CD14-positive monocyte (primary cell): ENCODE data around the gene SEC16A. TPM values are rescaled to one million over a fixed set of nuclear protein-coding genes. Genes with fewer than 3 reads are reported as not detected.

ENCODE experiments used
- DNase-seq, 3 donors: peaks; one replicate each; pipeline ENCODE4 v3.0.0-alpha.2; 2011 to 2022
- H2AFZ ChIP-seq: 2 replicates; pipeline ENCODE4 v1.6.0; 2012; ENCODE audit warnings: mild to moderate bottlenecking, low read depth, low read length, inconsistent platforms; ENCODE audit not compliant: insufficient read depth, poor library complexity, severe bottlenecking
- H3K27ac ChIP-seq, 2 donors: 1 replicate in 1 of 2; 2 replicates in 1 of 2; pipeline ENCODE4 v1.5.1; 2012 to 2013; ENCODE audit warnings: low read length in 2 of 2, control low read depth in 1 of 2, inconsistent platforms in 1 of 2, low read depth in 1 of 2, mild to moderate bottlenecking in 1 of 2
- H3K27me3 ChIP-seq, 2 donors: one replicate each; pipeline versions ENCODE4 v1.6.0 to v1.6.1; 2011 to 2013; ENCODE audit warnings: low read length in 2 of 2; ENCODE audit not compliant: control insufficient read depth in 2 of 2, insufficient read depth in 2 of 2
- H3K36me3 ChIP-seq, 2 donors: replicated peaks in 1 of 2; 1 replicate in 1 of 2; 2 replicates in 1 of 2; pipeline versions ENCODE4 v1.5.1 to v1.6.1; 2012 to 2013; ENCODE audit warnings: low read length in 2 of 2, control low read depth in 1 of 2, inconsistent platforms in 1 of 2, mild to moderate bottlenecking in 1 of 2; ENCODE audit not compliant: insufficient read depth in 2 of 2, control insufficient read depth in 1 of 2
- H3K4me1 ChIP-seq, 2 donors: 1 replicate in 1 of 2; 2 replicates in 1 of 2; pipeline versions ENCODE4 v1.5.1 to v1.6.1; 2012 to 2013; ENCODE audit warnings: low read length in 2 of 2, control low read depth in 1 of 2, inconsistent platforms in 1 of 2, mild to moderate bottlenecking in 1 of 2, moderate library complexity in 1 of 2; ENCODE audit not compliant: insufficient read depth in 2 of 2, control insufficient read depth in 1 of 2
- H3K4me2 ChIP-seq: replicated peaks from 2 replicates; pipeline ENCODE3; 2012; ENCODE audit warnings: low read length, moderate library complexity, mild to moderate bottlenecking; ENCODE audit not compliant: poor library complexity, severe bottlenecking; ENCODE audit errors: extremely low read depth
- H3K4me3 ChIP-seq, 3 experiments: fragments of 200-600 bp in 1 of 3; sonication (generic) in 1 of 3; replicated peaks in 1 of 3; 1 replicate in 2 of 3; 2 replicates in 1 of 3; pipeline ENCODE4 v1.5.1; 2011 to 2013; ENCODE audit warnings: low read length in 3 of 3, mild to moderate bottlenecking in 3 of 3, control low read depth in 2 of 3, low read depth in 2 of 3, inconsistent platforms in 1 of 3, moderate library complexity in 1 of 3
- H3K79me2 ChIP-seq: 2 replicates; pipeline ENCODE4 v1.6.0; 2012; ENCODE audit warnings: mild to moderate bottlenecking, control low read depth, inconsistent platforms, low read length, moderate library complexity; ENCODE audit not compliant: insufficient read depth
- H3K9ac ChIP-seq: 2 replicates; pipeline ENCODE4 v1.6.0; 2017; ENCODE audit warnings: low read length, mild to moderate bottlenecking; ENCODE audit not compliant: insufficient read depth, poor library complexity, severe bottlenecking
- H3K9me3 ChIP-seq, 2 donors: replicated peaks in 1 of 2; 1 replicate in 1 of 2; 2 replicates in 1 of 2; pipeline versions ENCODE4 v1.5.1 to v1.6.1; 2012 to 2013; ENCODE audit warnings: low read length in 2 of 2, control low read depth in 1 of 2; ENCODE audit not compliant: control insufficient read depth in 1 of 2, insufficient read depth in 1 of 2
- H4K20me1 ChIP-seq: 2 replicates; pipeline ENCODE4 v1.6.0; 2012; ENCODE audit warnings: mild to moderate bottlenecking, low read length, control low read depth, moderate library complexity; ENCODE audit not compliant: insufficient read depth
- H3K27ac Mint-ChIP-seq, 7 donors: one replicate each; pipeline ENCODE4 v1.8.0; 2020; ENCODE audit warnings: mild to moderate bottlenecking in 7 of 7, mixed read lengths in 7 of 7, moderate library complexity in 6 of 7, inconsistent platforms in 2 of 7
- H3K27me3 Mint-ChIP-seq, 3 donors: one replicate each; pipeline ENCODE4 v1.8.0; 2021 to 2022; ENCODE audit warnings: low read depth in 3 of 3, mild to moderate bottlenecking in 3 of 3, mixed read lengths in 3 of 3, moderate library complexity in 3 of 3, inconsistent platforms in 1 of 3
- H3K36me3 Mint-ChIP-seq, 2 donors: one replicate each; pipeline ENCODE4 v1.8.0; 2020; ENCODE audit warnings: mixed read lengths in 2 of 2, inconsistent platforms in 1 of 2, mild to moderate bottlenecking in 1 of 2
- H3K4me1 Mint-ChIP-seq: one replicate; pipeline ENCODE4 v1.8.0; 2020; ENCODE audit warnings: mild to moderate bottlenecking, mixed read lengths
- H3K4me3 Mint-ChIP-seq, 2 donors: one replicate each; pipeline ENCODE4 v1.8.0; 2020; ENCODE audit warnings: mild to moderate bottlenecking in 2 of 2, mixed read lengths in 2 of 2, moderate library complexity in 1 of 2
- H3K9me3 Mint-ChIP-seq, 7 donors: one replicate each; pipeline ENCODE4 v1.8.0; 2020 to 2022; ENCODE audit warnings: mixed read lengths in 7 of 7, mild to moderate bottlenecking in 6 of 7, moderate library complexity in 6 of 7, inconsistent platforms in 2 of 7
- WGBS: methylation state at CpG from one replicate; pipeline ENCODE4 v1.1.5; 2013; ENCODE audit warnings: missing lambda C conversion rate; ENCODE audit not compliant: insufficient coverage; 5-methylcytosine and 5-hydroxymethylcytosine counted together
- intact Hi-C, 2 donors: fragments of 100-400 bp; cut with micrococcal nuclease; formaldehyde crosslinking; loops; one replicate each; pipeline versions ENCODE4 v1.15.0 to v1.15.1; 2023
- polyA plus RNA-seq, 3 donors: library from polyadenylated mRNA; depleted of rRNA in 1 of 3; unstranded in 2 of 3; stranded (reverse) in 1 of 3; fragments of 300-500 nt in 2 of 3; fragments of >200 nt in 1 of 3; fragmentation: Illumina TruSeq in 2 of 3; gene quantifications; 1 replicate in 2 of 3; 2 replicates in 1 of 3; pipeline ENCODE4 v1.2.3, GENCODE V29; 2012 to 2021
- TF ChIP-seq, protein P1 (sequence below): fragments of 200-600 bp; IDR thresholded peaks from one replicate; pipeline ENCODE4 v1.8.0; 2022; ENCODE audit warnings: antibody characterized with exemption, mild to moderate bottlenecking

SEC16A gene
- polyA plus RNA-seq, 3 donors, result 11.1 to 36.8 (median 19.1) TPM

DNA sequence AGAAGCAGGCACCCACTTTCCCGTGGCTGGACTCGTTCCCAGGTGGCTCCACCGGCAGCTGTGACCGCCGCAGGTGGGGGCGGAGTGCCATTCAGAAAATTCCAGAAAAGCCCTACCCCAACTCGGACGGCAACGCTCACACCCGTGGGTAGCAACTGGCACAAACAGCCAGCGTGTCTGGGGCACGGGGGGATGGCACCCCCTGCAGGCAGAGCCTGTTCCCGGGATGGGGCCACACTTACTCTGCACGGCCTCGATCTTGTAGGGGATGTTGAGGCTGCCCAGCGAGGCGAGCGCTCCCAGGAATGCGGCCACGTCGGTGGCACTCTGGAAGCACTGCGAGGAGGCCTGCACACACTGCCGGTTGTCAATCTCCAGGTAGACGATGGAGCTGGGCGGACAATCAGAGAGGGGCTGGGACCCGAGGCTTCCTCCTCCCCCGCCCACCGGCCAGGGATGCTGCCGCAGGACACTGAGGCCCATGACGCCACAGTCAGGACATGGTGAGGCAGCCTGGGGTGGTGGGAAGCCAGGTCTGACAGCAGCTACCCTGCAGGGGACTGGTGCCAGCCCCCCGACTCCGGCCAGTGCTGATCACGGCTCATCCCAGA lies 20.2 kb upstream of the SEC16A start:
- Histone ChIP-seq H3K27ac (no peak overlapping the region), H3K4me3 (no peak overlapping the region), H3K4me1 (no peaks in the 10 kb centered on the region), H3K9me3 (no peaks in the 10 kb centered on the region), H2AFZ (no peak overlapping the region), H3K27me3 (no peaks in the 10 kb centered on the region), H3K4me2 (no peak overlapping the region), H3K79me2 (no peaks in the 10 kb centered on the region), H3K9ac (no peak overlapping the region), H3K36me3 (peaks cover 95 to 100% of the 10 kb centered on the region in 2 donors), H4K20me1 (peaks cover 99% of the 10 kb centered on the region)
- 96% methylated on average over 31 of the region's 33 CpGs for WGBS
- intact Hi-C loops, result no loop called here
- no peak for DNase-seq
- TF ChIP-seq, protein P1, sequence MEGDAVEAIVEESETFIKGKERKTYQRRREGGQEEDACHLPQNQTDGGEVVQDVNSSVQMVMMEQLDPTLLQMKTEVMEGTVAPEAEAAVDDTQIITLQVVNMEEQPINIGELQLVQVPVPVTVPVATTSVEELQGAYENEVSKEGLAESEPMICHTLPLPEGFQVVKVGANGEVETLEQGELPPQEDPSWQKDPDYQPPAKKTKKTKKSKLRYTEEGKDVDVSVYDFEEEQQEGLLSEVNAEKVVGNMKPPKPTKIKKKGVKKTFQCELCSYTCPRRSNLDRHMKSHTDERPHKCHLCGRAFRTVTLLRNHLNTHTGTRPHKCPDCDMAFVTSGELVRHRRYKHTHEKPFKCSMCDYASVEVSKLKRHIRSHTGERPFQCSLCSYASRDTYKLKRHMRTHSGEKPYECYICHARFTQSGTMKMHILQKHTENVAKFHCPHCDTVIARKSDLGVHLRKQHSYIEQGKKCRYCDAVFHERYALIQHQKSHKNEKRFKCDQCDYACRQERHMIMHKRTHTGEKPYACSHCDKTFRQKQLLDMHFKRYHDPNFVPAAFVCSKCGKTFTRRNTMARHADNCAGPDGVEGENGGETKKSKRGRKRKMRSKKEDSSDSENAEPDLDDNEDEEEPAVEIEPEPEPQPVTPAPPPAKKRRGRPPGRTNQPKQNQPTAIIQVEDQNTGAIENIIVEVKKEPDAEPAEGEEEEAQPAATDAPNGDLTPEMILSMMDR, result no peak
- Mint-ChIP-seq H3K36me3 (peaks cover 65 to 96% of the 10 kb centered on the region in 2 donors), H3K4me1 (no peaks in the 10 kb centered on the region), H3K9me3 (no peaks in the 10 kb centered on the region), H3K4me3 (no peak overlapping the region), H3K27me3 (peaks cover 0 to 4% (median 0%) of the 10 kb centered on the region in 3 donors), H3K27ac (peak overlapping the region in 1 of 7 donors; percentile 35)

DNA sequence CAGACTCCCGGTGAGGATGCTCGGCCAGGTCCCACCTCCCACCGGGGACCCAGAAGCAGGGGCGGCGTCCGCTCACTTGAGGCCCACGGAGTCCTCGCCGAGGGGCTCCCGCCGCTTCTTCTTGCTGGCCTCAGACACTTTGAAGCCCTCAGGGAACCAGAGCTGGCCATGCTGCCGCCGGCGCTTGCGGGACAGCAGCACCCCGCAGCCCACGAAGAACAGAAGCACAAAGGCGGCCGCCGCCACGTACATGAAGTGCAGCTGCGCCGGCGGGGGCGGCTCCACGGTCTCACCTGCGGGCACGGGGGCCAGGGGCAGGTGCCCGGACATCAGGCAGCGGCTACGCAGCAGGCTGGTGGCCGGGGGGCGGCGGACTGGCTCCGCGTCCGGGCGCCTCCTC lies 19.4 kb upstream of the SEC16A start:
- TF ChIP-seq, protein P1, result no peak
- no peaks in the 10 kb centered on the region for H3K27me3 ChIP-seq
- H3K9me3 Mint-ChIP-seq, result no peaks in the 10 kb centered on the region
- no peak overlapping the region for H3K4me2 ChIP-seq
- intact Hi-C loops, result no loop called here
- H3K9ac ChIP-seq, result no peak overlapping the region
- no peak overlapping the region for H3K4me3 ChIP-seq
- H3K27me3 Mint-ChIP-seq, result peaks cover 0 to 4% (median 0%) of the 10 kb centered on the region in 3 donors
- no peaks in the 10 kb centered on the region for H3K4me1 ChIP-seq
- 98% methylated on average over 38 of the region's 38 CpGs for WGBS
- H3K79me2 ChIP-seq, result no peaks in the 10 kb centered on the region
- H4K20me1 ChIP-seq, result peaks cover 98% of the 10 kb centered on the region
- H3K36me3 ChIP-seq, result peaks cover 95 to 100% of the 10 kb centered on the region in 2 donors
- no peaks in the 10 kb centered on the region for H3K9me3 ChIP-seq
- H3K4me1 Mint-ChIP-seq, result no peaks in the 10 kb centered on the region
- H3K36me3 Mint-ChIP-seq, result peaks cover 65 to 96% of the 10 kb centered on the region in 2 donors
- H3K4me3 Mint-ChIP-seq, result no peak overlapping the region
- no peak for DNase-seq
- H3K27ac ChIP-seq, result no peak overlapping the region
- no peak overlapping the region for H2AFZ ChIP-seq
- H3K27ac Mint-ChIP-seq, result no peak overlapping the region
